HEK293 (cell line): ENCODE data around the gene CSRP2.

Source experiments
- CTCF ChIP-seq: fragments of 450-650 bp; formaldehyde crosslinking; IDR thresholded peaks from 2 replicates; pipeline ENCODE4 v1.5.1; 2016; ENCODE audit warnings: missing biosample characterization, missing genetic modification characterization
- PBX3 ChIP-seq: sonication (generic); formaldehyde crosslinking; IDR thresholded peaks from 2 replicates; pipeline ENCODE4 v1.8.1; 2022; ENCODE audit warnings: mild to moderate bottlenecking, moderate library complexity, missing genetic modification reagents
- REST ChIP-seq: fragments of 450-650 bp; formaldehyde crosslinking; IDR thresholded peaks from 2 replicates; pipeline ENCODE4 v1.5.1; 2016; ENCODE audit warnings: missing biosample characterization, missing genetic modification characterization
- ZFHX2 ChIP-seq: fragments of 450-650 bp; formaldehyde crosslinking; conservative IDR thresholded peaks from 2 replicates; pipeline ENCODE4 v1.5.1; 2016; ENCODE audit warnings: missing biosample characterization, missing genetic modification characterization
- ZNF24 ChIP-seq: fragments of 450-650 bp; formaldehyde crosslinking; IDR thresholded peaks from 2 replicates; pipeline ENCODE4 v1.5.1; 2016; ENCODE audit warnings: missing biosample characterization, missing genetic modification characterization
- ZNF311 ChIP-seq: fragments of 450-650 bp; formaldehyde crosslinking; IDR thresholded peaks from 2 replicates; pipeline ENCODE4 v1.5.1; 2017; ENCODE audit warnings: missing biosample characterization, missing genetic modification characterization, borderline replicate concordance
- ZNF391 ChIP-seq: fragments of 450-650 bp; formaldehyde crosslinking; IDR thresholded peaks from 2 replicates; pipeline ENCODE4 v1.5.1; 2016; ENCODE audit warnings: low read depth, missing biosample characterization, missing genetic modification characterization, borderline replicate concordance
- ZNF501 ChIP-seq: fragments of 450-650 bp; formaldehyde crosslinking; IDR thresholded peaks from 2 replicates; pipeline ENCODE4 v1.5.1; 2016; ENCODE audit warnings: missing biosample characterization, missing genetic modification characterization

GRCh38 chr12:76888775-76889174 lies 10.0 kb upstream of the CSRP2 start:
- TF ChIP-seq ZNF24 (tag by site-specific recombination) (no peak), PBX3 (CRISPR knock-in tag) (no peak), ZNF391 (no peak), CTCF (tag by site-specific recombination) (no peak), REST (tag by site-specific recombination) (no peak), ZNF311 (tag by site-specific recombination) (no peak), ZNF501 (tag by site-specific recombination) (no peak), ZFHX2 (no peak)
